Mucosa of stomach (tissue), 1 donor: ENCODE data around the gene TMEM41A.

Source experiments
- H3K27me3 ChIP-seq: one replicate; pipeline ENCODE4 v1.7.0; 2013; ENCODE audit warnings: mild to moderate bottlenecking, low read length; ENCODE audit not compliant: control insufficient read depth, insufficient read depth
- H3K36me3 ChIP-seq: one replicate; pipeline ENCODE4 v1.7.0; 2013; ENCODE audit warnings: low read length; ENCODE audit not compliant: control insufficient read depth, insufficient read depth
- H3K4me1 ChIP-seq: one replicate; pipeline ENCODE4 v1.7.0; 2013; ENCODE audit warnings: mild to moderate bottlenecking, low read length; ENCODE audit not compliant: control insufficient read depth, insufficient read depth
- H3K4me3 ChIP-seq: one replicate; pipeline ENCODE4 v1.7.0; 2013; ENCODE audit warnings: low read length
- H3K9ac ChIP-seq: one replicate; pipeline ENCODE4 v1.7.0; 2013; ENCODE audit warnings: mild to moderate bottlenecking, low read length, moderate library complexity
- H3K9me3 ChIP-seq: one replicate; pipeline ENCODE4 v1.7.0; 2013; ENCODE audit warnings: mild to moderate bottlenecking, low read length, moderate library complexity; ENCODE audit not compliant: control insufficient read depth
- donor health status: Pancreatic carcinoma.

The TMEM41A gene

DNA sequence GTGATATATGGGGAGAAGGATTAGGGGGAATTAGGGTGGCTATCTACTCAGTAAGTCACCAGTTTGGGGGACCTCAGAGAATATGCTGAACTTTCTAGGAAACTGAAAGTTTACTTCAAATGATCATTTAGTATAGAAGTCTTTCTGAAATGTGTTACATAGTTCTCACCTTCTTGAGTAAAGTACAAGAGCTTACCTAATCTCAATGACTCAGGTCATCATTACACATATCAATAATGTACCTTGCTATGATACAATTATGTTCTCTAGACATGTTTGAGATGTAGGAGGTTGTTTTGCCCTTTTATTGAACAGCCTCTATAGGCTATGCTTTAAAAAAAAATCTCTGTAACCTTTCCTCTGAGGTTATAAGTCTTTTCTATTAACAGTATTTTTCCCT is 50.7 kb downstream of the TMEM41A start:
- Histone ChIP-seq H3K36me3 (no peaks in the 10 kb centered on the region), H3K4me1 (no peaks in the 10 kb centered on the region), H3K27me3 (no peaks in the 10 kb centered on the region), H3K4me3 (no peak overlapping the region), H3K9me3 (no peaks in the 10 kb centered on the region), H3K9ac (no peak overlapping the region)

DNA sequence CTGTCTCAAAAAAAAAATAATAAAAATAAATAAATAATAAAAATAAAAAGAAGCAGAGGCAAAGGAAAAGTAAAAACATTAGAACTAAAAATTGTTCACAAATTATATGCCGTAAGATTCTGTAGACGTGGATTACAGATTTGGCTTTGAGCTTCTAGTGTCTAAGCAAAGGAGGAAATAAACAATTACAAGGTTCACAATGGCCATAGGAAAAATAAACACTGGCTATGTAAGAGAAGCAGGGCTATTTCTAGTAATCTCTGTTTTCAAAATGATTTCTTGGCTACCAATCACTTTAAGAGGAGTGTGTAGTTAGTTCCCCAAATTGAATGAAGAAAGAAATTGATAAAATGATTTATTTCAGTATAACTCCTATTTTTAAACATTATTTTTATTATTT is 54.5 kb downstream of the TMEM41A start:
- no peaks in the 10 kb centered on the region for H3K4me1 ChIP-seq
- H3K9me3 ChIP-seq, result no peaks in the 10 kb centered on the region
- H3K9ac ChIP-seq, result no peak overlapping the region
- H3K36me3 ChIP-seq, result no peaks in the 10 kb centered on the region
- H3K4me3 ChIP-seq, result no peak overlapping the region
- H3K27me3 ChIP-seq, result no peaks in the 10 kb centered on the region

DNA sequence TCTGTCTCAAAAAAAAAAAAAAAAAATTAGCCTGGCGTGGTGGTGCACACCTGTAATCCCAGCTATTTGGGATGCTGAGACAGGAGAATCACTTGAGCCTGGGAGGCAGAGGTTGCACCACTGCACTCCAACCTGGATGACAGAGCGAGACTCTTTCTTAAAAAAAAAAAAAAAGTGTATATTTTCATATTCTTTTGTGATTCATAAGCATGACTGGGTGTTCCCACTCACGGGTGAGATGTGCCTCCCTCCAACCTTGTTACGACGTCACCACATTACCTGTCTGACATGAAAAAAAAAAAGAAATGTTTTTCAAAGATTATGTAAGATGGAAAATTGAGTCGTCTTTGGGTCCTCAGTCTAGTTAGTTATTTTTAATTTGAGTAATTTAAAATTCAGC is 56.8 kb downstream of the TMEM41A start:
- Histone ChIP-seq H3K9me3 (no peaks in the 10 kb centered on the region), H3K36me3 (no peaks in the 10 kb centered on the region), H3K4me3 (no peak overlapping the region), H3K4me1 (no peaks in the 10 kb centered on the region), H3K9ac (no peak overlapping the region), H3K27me3 (no peaks in the 10 kb centered on the region)

DNA sequence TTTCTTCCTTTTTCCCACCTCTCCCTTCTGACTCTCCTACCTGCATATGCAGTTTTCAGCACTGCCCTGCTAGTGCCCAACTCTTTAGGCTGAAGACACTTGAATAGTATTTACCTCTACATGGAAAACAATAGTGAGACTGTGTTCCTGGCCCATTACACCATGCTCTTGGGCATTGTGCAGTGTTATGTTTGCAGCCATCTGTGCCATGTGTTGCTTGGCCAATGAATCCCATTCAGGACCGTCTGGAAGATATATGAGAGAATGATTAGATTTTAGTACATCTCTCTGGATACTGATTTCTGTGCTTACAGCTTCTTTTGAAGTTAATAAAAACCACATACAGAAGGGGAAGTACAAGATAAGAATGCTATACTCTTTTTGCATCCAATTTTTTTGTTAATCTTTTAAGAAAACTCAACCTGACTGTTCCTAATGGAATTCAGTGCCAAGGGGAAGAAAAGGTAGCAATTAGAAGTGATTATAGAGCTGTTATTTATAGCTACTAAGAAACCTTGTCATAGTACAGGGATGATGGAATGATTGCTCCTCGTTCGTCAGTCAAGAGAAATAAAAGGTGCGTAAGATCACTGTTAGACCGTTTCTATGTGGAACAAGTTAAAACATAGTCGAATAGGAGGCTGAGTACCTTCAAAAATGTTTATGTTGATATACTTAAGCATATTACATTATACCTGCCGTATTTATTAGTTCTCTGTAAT is 58.9 kb downstream of the TMEM41A start:
- H3K4me3 ChIP-seq, result no peak overlapping the region
- H3K4me1 ChIP-seq, result no peaks in the 10 kb centered on the region
- no peaks in the 10 kb centered on the region for H3K36me3 ChIP-seq
- H3K27me3 ChIP-seq, result no peaks in the 10 kb centered on the region
- H3K9ac ChIP-seq, result no peak overlapping the region
- H3K9me3 ChIP-seq, result no peaks in the 10 kb centered on the region
